Right lobe of liver (tissue), 4 donors: ENCODE measurements around the gene MALL.
"Not testable (repeated sequence)": the region's sequence is repeated elsewhere in the genome, so short reads cannot be mapped to it uniquely, and the experiment has no call there.

ENCODE experiments used
- CTCF ChIP-seq, 4 donors: fragments of 200-600 bp in 3 of 4; fragments of 450-650 bp in 1 of 4; IDR thresholded peaks; one replicate each; pipeline versions ENCODE4 v1.5.1 to v1.8.0; 2016 to 2022; ENCODE audit warnings: antibody characterized with exemption in 4 of 4, mild to moderate bottlenecking in 2 of 4
- POLR2A ChIP-seq: fragments of 450-650 bp; IDR thresholded peaks from one replicate; pipeline ENCODE4 v1.6.1; 2017; ENCODE audit warnings: antibody characterized with exemption, mild to moderate bottlenecking
- donor health status: DM: no; HTN: no; CAD: no.
- donor health status: DM: no; HTN: no; CAD: no.
- donor health status: DM: no; HTN: yes; CAD: no.

- not testable (repeated sequence) for TF ChIP-seq CTCF (IDR thresholded peaks at IDR 0.05); POLR2A
Observed at GRCh38 chr2:110093924-110094323, 21.7 kb downstream of the MALL start.
